SH-SY5Y (cell line): Measurements from ENCODE around the gene CLUH.

Source experiments
- GATA2 ChIP-seq: IDR thresholded peaks from 2 replicates; pipeline ENCODE4 v1.6.1; 2011; ENCODE audit warnings: mild to moderate bottlenecking, low read depth, low read length
- GATA3 ChIP-seq: IDR thresholded peaks from 2 replicates; pipeline ENCODE4 v1.6.1; 2011; ENCODE audit warnings: low read depth, mild to moderate bottlenecking, low read length, moderate library complexity

DNA sequence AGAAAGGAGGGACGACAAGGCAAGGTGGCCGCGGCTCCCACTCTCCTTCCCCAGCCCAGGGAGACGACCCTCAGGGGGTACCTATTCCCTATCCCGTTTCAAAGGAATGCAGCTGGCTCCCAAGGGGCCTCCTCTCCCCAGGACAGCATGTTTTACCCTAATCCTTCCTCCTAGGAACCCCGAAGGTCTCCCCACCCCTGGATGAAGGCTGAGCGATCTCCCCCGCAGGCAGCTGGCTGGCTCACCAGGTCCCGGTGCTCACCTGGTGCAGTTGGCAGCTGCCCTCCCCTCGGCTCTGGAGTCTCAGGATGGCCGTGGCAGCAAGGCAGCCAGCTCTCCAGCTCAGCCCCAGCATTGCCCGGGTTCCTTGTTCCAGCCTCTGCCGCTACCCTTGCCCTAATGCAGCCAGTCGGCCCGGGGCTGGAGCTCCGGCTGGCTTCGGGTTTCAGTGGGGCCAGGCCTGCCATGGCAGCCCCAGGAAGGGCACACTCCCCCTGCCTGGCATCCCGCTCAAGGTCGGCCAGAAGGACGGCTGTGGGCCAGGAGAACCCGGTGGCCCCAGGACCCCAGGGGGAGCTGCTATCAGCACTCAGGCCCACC, 4.6 kb downstream of the CLUH start:
- TF ChIP-seq GATA2 (no peak), GATA3 (no peak)
